RWPE1 (cell line): ENCODE results near the gene PDXP.

Experiments used
- CTCF ChIA-PET: fragments of 350-600 bp; sonication (Branson Sonifier 250); formaldehyde crosslinking; extraction: SDS; loops from one replicate; lab custom pipeline; 2021; lab: Yijun Ruan, JAX
- POLR2A ChIA-PET: fragments of 400-600 bp; formaldehyde crosslinking; extraction: SDS; loops from one replicate; lab custom pipeline; 2020; ENCODE audit warnings: antibody characterized with exemption; ENCODE audit not compliant: low non-redundant PET; lab: Yijun Ruan, JAX
- DNase-seq: peaks from one replicate; pipeline ENCODE4 v3.0.0; 2012; ENCODE audit warnings: low spot score
- H3K27ac ChIP-seq: fragments of 450-650 bp; 2 replicates; pipeline ENCODE4 v1.5.1; 2017
- CTCF ChIP-seq: fragments of 450-650 bp; conservative IDR thresholded peaks from 2 replicates; pipeline ENCODE4 v1.5.1; 2017; ENCODE audit warnings: low read depth, mild to moderate bottlenecking

PDXP gene

GRCh38 chr22:37627121-37627520, 31.4 kb upstream of the PDXP start:
- ChIA-PET POLR2A (no interaction called here), CTCF (no interaction called here)
- DNase-seq = no peak
- H3K27ac ChIP-seq = peak overlapping the region; percentile 76
- TF ChIP-seq CTCF = no peak

GRCh38 chr22:37627545-37627944, 31.0 kb upstream of the PDXP start:
- DNase-seq = no peak
- CTCF ChIA-PET = interaction anchor here (1.1 kb wide), 1 partner anchor 15 kb away, joined by 4 read pairs; no protein-coding TSS in a partner anchor

GRCh38 chr22:37628830-37629229, 29.7 kb upstream of the PDXP start:
- H3K27ac ChIP-seq = peak overlapping the region; percentile 27
- ChIA-PET CTCF (interaction anchor here (1.1 kb wide), 1 partner anchor 14 kb away, joined by 4 read pairs; no protein-coding TSS in a partner anchor), POLR2A (no interaction called here)
- DNase-seq = no peak
- no peak for TF ChIP-seq CTCF

More at GRCh38 chr22:37627545-37627944, 31.0 kb upstream of the PDXP start:
- POLR2A ChIA-PET = no interaction called here
- peak overlapping the region; percentile 76 for H3K27ac ChIP-seq
- no peak for TF ChIP-seq CTCF

GRCh38 chr22:37629928-37630327, 28.6 kb upstream of the PDXP start:
- POLR2A ChIA-PET = no interaction called here

GRCh38 chr22:37630839-37631435, 27.6 kb upstream of the PDXP start:
- ChIA-PET CTCF (no interaction called here), POLR2A (no interaction called here)
- TF ChIP-seq CTCF = no peak
- DNase-seq = no peak
- H3K27ac ChIP-seq = peak overlapping the region; percentile 66; the same call in 1 of the 2 replicates

More at GRCh38 chr22:37629928-37630327, 28.6 kb upstream of the PDXP start:
- H3K27ac ChIP-seq = peak overlapping the region; percentile 27
- CTCF ChIA-PET = no interaction called here
- DNase-seq = no peak
- TF ChIP-seq CTCF = no peak

GRCh38 chr22:37631448-37632173, 26.9 kb upstream of the PDXP start:
- no peak for TF ChIP-seq CTCF
- POLR2A ChIA-PET = no interaction called here
- CTCF ChIA-PET = interaction anchor here (1.7 kb wide), 1 partner anchor 12 kb away, joined by 6 read pairs; no protein-coding TSS in a partner anchor
- H3K27ac ChIP-seq = peak overlapping the region; percentile 66; the same call in 1 of the 2 replicates
- DNase-seq = no peak
